ENCODE data around the gene GPC3.

DNA sequence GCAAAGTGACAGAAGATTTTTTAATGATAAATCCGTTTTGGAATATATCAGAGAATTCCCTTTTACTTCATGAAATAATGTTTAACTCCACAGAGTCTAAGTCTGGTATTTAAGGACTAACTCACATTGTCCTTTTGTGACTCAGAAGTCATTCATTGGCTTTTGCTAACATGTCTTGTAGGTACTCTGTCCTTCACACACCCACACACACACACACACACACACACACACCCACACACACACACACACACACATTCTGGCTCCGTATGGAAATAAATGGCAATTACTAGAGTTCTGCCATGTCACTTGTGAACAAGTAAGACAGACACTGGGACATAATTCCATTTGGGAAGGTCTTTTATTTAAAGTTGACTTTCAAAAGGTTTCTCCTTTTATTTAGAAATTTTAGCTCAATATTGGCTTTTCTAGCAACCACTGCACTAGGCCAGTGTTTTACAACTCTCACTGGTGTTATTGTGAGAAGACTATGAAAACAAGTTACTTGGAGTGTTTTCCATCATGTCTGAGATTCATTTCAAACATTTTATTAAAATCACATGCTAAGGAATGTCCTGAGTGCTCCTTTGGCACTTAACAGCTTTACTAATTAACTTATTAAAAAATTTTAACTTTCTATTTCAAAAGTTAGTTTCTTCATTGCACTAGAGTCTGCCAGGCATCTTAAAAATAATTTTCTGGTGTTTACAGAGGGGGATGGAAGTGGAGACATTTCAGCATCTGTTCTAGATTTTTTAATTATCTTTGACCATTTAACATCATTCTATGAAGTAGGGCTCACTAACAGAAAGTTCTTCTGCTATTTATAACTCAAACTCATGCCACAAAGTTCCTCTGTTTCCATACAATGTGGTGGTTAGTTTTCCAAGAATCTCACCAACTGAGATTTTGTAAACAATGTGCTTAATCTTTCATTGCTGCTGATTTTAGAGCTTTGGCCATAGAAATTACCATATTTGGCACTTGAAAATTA, 329.8 kb downstream of the GPC3 start:
- TF ChIP-seq, protein P1, sequence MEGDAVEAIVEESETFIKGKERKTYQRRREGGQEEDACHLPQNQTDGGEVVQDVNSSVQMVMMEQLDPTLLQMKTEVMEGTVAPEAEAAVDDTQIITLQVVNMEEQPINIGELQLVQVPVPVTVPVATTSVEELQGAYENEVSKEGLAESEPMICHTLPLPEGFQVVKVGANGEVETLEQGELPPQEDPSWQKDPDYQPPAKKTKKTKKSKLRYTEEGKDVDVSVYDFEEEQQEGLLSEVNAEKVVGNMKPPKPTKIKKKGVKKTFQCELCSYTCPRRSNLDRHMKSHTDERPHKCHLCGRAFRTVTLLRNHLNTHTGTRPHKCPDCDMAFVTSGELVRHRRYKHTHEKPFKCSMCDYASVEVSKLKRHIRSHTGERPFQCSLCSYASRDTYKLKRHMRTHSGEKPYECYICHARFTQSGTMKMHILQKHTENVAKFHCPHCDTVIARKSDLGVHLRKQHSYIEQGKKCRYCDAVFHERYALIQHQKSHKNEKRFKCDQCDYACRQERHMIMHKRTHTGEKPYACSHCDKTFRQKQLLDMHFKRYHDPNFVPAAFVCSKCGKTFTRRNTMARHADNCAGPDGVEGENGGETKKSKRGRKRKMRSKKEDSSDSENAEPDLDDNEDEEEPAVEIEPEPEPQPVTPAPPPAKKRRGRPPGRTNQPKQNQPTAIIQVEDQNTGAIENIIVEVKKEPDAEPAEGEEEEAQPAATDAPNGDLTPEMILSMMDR (IDR thresholded peaks at IDR 0.05; ENCODE audit: low read depth, low read length, poor library complexity, severe bottlenecking) = no peak
- no peak for TF ChIP-seq EZH2phosphoT487 (IDR thresholded peaks at IDR 0.05; ENCODE audit: borderline replicate concordance, low read length)

Data from DOHH2 (cell line).